Right cardiac atrium (tissue), 5 donors: ENCODE data around the gene CHST15. TPM values are rescaled to one million over a fixed set of nuclear protein-coding genes. Genes with fewer than 3 reads are reported as not detected.

Experiments used
- ATAC-seq, 2 donors: fragments of 200-7000 bp; cut with Tn5 transposase; one replicate each; pipeline versions ENCODE4 v1.8.0 to v1.9.1; 2020; ENCODE audit warnings: moderate library complexity in 2 of 2, mild to moderate bottlenecking in 1 of 2
- DNase-seq, 3 donors: peaks; one replicate each; pipeline ENCODE4 v3.0.0-alpha.2; 2020
- H3K27ac ChIP-seq: one replicate; pipeline ENCODE4 v1.5.1; 2013; ENCODE audit warnings: mild to moderate bottlenecking, low read length, control low read depth, moderate library complexity
- H3K27me3 ChIP-seq: one replicate; pipeline ENCODE4 v1.6.1; 2013; ENCODE audit not compliant: control insufficient read depth, insufficient read depth
- H3K4me1 ChIP-seq: one replicate; pipeline ENCODE4 v1.6.1; 2013; ENCODE audit warnings: low read length; ENCODE audit not compliant: control insufficient read depth, insufficient read depth
- H3K4me3 ChIP-seq: one replicate; pipeline ENCODE4 v1.5.1; 2013; ENCODE audit warnings: low read length, control low read depth
- H3K9me3 ChIP-seq: one replicate; pipeline ENCODE4 v1.6.1; 2013; ENCODE audit warnings: low read length; ENCODE audit not compliant: control insufficient read depth
- WGBS: extraction: QIAGEN DNeasy Blood & Tissue Kit; methylation state at CpG from one replicate; pipeline ENCODE4 v1.1.7; 2013; 5-methylcytosine and 5-hydroxymethylcytosine counted together
- intact Hi-C, 4 donors: fragments of 100-400 bp; cut with DNase I; formaldehyde crosslinking; loops; one replicate each; pipeline versions ENCODE4 v1.11.0 to v1.14.0; 2022 to 2023
- polyA plus RNA-seq: library from polyadenylated mRNA; stranded (reverse); fragments of 200-250 nt; gene quantifications from one replicate; pipeline ENCODE4 v1.2.3, GENCODE V29; 2013
- total RNA-seq, 4 donors: library from RNA; stranded (reverse); fragmentation: NEBNext Ultra II Directional; extraction: Animal tissue kit (Norgen Biotek cat#: 25700); gene quantifications; one replicate each; pipeline ENCODE4 v1.2.1, GENCODE V29; 2021
- donor health status: healthy with polysubstance abuse.
- donor health status: DM: no; HTN: yes; CAD: no.
- donor health status: DM: no; HTN: no; CAD: no.
- donor health status: DM: no; HTN: yes; CAD: no; lungs with severe emphysema.
- donor health status: DM: yes; HTN: yes; CAD: no.

CHST15 gene
- total and polyA plus RNA-seq, 5 donors, result 2.2 to 11.9 (median 8.2) TPM

DNA sequence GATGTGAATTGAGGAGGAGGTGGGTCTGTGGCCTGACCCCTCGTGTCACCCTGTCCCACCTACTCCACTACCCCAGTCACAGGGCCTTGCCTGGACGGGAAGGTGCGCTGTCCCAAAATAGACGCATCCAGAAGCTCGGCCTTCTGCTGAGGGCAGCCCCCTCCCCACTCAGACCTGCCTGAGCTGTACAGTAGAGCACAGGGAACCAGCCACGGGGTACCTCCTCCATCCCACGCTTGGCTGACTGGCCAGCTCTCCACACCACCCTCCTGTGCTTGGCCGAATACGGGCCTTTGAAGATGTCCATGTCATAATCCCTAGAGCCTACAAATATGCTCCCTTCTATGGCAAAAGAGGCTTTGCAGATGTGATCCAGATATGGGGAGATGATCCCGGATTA, 88.3 kb downstream of the CHST15 start:
- intact Hi-C loops, result no loop called here
- Histone ChIP-seq H3K9me3 (no peaks in the 10 kb centered on the region), H3K4me1 (no peaks in the 10 kb centered on the region), H3K27me3 (no peaks in the 10 kb centered on the region), H3K4me3 (no peak overlapping the region), H3K27ac (no peak overlapping the region)
- ATAC-seq (no peak), DNase-seq (no peak)
- WGBS, result 87% methylated on average over 10 of the region's 10 CpGs

DNA sequence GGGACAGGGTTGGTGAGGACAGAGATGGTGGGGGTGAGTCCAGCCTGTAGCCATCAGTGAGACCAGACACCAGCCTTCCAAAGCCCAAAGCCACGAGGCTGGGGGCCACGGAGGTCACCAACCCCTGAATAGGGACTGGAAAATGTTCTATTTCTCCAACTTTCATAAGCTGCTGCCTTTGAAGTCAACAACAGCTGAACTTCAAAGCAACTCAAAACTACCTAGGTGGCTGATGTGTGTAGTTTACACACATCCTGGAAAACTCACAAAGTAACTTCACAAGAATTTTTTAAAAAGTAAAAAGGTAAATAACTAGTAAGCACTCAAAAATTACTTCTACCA, 88.8 kb downstream of the CHST15 start:
- H3K4me1 ChIP-seq, result no peaks in the 10 kb centered on the region
- H3K27ac ChIP-seq, result no peak overlapping the region
- H3K9me3 ChIP-seq, result no peaks in the 10 kb centered on the region
- WGBS, result 82% methylated on average over 2 of the region's 2 CpGs
- ATAC-seq (no peak), DNase-seq (no peak)
- no peaks in the 10 kb centered on the region for H3K27me3 ChIP-seq
- no peak overlapping the region for H3K4me3 ChIP-seq
- intact Hi-C loops, result no loop called here

DNA sequence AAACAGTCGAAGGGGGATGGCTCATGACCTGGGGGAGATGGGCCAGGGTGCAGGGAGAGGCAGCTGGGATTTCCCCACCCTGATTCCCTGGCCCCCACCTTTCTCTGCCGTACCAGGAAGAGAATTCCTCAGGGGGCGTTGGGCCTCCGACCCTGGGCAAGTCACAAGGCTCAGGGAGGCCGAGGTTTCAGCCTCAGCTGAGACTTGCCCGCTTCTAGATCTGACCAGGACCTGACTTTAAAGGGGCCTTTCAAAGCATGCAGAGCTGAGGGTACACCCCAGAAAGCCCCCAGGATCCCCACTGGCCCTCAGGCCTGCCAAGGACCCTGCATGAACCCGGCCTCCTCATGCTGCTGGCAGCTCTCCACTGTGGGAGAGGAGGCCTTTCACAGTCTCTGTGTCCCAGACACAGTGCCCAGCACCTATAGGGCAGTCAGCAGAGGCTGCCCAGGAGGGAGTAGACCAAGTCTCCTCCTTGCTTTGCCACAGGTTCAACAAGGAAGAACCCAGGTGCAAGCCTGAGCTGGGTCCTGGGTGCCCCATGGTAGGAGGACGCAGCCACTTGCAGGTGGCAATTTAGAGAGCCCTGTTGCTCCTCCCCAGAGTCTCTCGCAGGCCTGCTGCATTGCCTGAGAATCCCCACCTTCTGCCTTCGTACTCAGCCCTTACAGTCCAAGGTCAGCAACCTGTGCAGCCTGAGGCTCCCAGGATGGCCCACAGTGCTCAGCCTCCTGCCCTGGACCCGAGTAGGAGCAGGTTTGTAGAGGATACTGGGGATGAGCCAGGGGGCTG, 89.3 kb downstream of the CHST15 start:
- H3K9me3 ChIP-seq, result no peaks in the 10 kb centered on the region
- H3K4me1 ChIP-seq, result no peaks in the 10 kb centered on the region
- DNase-seq (no peak), ATAC-seq (no peak)
- intact Hi-C loops, result no loop called here
- no peak overlapping the region for H3K4me3 ChIP-seq
- H3K27me3 ChIP-seq, result no peaks in the 10 kb centered on the region
- WGBS, result 80% methylated on average over 11 of the region's 11 CpGs
- no peak overlapping the region for H3K27ac ChIP-seq

DNA sequence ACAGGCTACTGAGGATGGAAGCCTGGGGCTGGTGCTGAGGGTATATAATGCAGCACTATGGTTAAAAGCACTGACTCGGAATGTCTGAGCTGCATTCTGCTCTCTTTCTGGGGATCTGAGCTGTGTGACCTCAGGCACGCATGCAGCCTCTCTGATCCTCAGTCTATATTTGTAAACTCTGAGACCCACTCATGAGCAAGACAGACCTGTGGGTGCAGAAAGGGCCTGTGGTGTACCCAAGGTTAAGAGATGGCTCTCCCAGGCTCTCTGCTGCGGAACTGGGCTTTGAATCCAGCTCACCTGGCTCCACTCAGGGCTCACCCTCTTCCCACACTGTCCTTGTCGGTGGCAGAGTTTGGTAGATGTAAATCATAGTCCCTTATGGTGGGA, 89.9 kb downstream of the CHST15 start:
- ATAC-seq (no peak), DNase-seq (no peak)
- H3K27ac ChIP-seq, result no peak overlapping the region
- no peaks in the 10 kb centered on the region for H3K4me1 ChIP-seq
- no peak overlapping the region for H3K4me3 ChIP-seq
- 95% methylated on average over 4 of the region's 4 CpGs for WGBS
- intact Hi-C loops, result no loop called here
- H3K9me3 ChIP-seq, result no peaks in the 10 kb centered on the region
- H3K27me3 ChIP-seq, result no peaks in the 10 kb centered on the region

DNA sequence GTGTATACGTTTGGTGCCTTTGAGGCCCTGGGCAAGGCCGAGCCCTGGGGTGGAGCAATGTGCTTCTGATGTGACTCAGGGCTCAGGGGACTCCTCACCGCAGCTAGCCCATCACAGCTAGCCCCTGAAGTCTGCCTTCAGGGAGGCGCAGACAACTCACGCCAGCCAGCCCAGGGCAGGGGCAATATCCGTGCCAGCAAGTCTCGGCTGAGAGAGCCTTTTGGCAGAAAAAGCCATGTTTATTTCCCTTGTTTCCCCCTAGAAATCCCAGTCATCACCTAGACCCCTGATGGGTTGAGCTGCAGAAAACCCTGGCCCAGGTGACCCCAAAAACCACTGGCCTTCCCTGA, 90.4 kb downstream of the CHST15 start:
- Histone ChIP-seq H3K27ac (no peak overlapping the region), H3K4me3 (no peak overlapping the region), H3K4me1 (no peaks in the 10 kb centered on the region), H3K9me3 (no peaks in the 10 kb centered on the region), H3K27me3 (no peaks in the 10 kb centered on the region)
- ATAC-seq (no peak), DNase-seq (no peak)
- intact Hi-C loops, result no loop called here
- WGBS, result 93% methylated on average over 7 of the region's 7 CpGs

DNA sequence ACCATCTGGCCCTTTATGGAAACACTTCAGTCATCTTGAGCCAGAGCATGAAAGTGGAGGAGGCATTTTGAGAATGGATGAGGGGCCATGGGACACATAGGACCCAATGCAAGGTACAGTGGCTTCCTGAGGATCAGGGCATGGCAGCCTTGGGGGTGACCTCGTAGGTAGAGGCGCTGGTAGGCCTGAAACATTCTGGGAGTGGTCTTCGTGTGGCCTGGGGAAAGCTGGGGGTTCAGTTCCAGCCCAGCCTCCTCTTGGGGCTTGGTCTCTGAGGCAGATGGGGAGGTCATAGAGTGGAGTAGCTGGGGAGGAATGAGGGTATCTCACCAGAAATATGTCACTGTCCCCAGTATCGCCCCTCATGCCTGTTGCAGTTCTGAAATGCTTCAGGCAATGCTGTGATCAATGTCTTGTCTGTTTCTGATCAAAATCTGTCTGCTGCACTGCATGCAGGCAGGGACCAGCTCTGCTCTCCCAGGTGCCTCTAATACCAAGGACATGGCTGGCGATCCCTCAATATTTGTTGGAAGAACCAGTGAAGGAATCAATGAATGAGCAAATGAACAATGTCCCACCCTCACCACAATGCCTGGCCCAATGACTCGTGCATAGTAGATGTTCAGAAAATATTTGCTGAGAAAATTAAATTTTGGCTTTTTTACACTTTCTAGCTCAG, 90.9 kb downstream of the CHST15 start:
- no peak for ATAC-seq
- Histone ChIP-seq H3K27ac (no peak overlapping the region), H3K4me1 (no peaks in the 10 kb centered on the region), H3K4me3 (no peak overlapping the region), H3K9me3 (no peaks in the 10 kb centered on the region), H3K27me3 (no peaks in the 10 kb centered on the region)
- WGBS, result 80% methylated on average over 6 of the region's 6 CpGs
- no peak for DNase-seq
- intact Hi-C loops, result no loop called here

DNA sequence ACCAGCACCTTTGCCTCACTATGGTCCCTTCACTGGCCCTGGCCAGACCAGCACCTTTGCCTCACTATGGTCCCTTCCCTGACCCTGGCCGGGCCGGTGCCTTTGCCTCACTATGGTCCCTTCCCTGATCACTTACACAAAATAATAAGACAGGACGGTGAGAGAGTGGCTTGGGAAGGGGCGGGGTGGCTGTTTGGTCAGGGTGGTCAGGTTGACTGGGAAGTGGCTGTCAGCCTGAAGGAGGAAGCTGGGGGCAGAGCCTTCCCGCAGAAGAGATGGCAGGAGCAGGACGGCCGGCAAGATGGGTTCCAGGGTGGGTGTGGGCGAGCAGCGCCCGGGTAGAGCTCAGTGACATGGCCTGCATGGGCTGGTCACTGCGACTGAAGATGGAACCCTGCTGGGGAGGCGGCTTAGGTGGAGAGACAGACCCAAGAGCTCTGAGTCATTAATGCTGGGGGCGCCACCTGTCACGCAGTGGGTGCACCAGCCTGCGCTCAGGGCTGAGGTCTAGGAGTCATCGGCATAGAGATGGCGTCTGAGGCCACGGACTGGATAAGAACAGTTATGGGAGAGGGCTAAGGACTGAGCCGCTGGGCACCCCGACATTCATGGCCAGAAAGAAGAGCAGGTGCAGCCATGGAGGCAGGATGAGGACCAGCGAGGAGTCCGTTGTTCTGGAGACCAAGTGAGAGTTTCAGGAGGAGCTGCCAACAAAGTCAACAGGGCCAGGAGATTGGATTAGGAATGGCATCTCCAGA, 91.8 kb downstream of the CHST15 start:
- Histone ChIP-seq H3K9me3 (no peaks in the 10 kb centered on the region), H3K4me1 (no peaks in the 10 kb centered on the region), H3K27ac (no peak overlapping the region), H3K4me3 (no peak overlapping the region), H3K27me3 (no peaks in the 10 kb centered on the region)
- ATAC-seq (no peak), DNase-seq (no peak)
- 86% methylated on average over 22 of the region's 22 CpGs for WGBS
- intact Hi-C loops, result no loop called here

DNA sequence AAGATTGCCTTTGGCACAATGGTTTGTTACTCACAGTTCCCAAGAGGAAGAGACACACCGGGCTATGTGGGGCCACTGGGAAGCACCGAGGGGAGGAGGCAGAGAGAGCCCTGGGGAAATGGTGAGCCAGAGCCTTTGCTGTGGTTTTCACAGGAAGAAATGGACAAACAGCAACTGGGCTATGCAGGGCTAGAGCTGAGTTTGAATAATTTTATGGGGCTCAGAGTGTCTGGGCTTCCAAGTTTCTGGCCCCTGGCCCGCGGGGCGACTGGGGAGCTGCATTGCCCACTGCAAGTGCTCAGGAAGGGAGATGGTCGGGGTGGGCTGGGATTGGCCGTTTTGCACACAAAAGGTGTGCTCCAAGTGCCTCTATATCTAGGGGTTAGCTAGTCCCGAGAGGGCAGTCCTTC, 92.6 kb downstream of the CHST15 start:
- intact Hi-C loops, result no loop called here
- no peak overlapping the region for H3K27ac ChIP-seq
- 79% methylated on average over 8 of the region's 8 CpGs for WGBS

DNA sequence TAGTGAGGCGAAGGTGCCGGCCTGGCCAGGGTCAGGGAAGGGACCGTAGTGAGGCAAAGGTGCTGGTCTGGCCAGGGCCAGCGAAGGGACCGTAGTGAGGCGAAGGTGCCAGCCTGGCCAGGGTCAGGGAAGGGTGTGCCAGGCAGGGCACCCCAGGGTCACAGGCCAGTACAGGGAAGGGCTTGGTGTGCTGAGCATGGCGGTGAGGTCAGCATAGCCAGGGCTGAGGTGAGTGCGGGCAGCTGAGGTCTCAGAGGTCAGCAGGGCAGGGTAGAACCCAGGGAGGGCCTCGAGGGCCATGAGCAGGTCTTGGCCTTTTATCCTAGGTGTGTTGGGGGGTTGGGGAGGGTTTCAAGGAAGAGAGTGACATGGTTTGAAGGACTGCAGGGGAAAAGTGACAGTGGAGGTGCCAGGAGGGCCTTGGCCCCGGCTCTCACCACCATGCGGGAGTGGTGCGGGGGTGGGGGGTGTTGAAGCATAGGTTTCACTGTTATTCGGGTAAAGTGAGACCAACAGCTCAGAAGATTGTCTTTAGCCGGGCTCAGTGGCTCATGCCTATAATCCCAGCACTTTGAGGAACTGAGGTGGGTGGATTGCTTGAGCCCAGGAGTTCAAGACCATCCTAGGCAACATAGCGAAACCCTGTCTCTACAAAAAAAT, 93.3 kb downstream of the CHST15 start:
- no peaks in the 10 kb centered on the region for H3K9me3 ChIP-seq
- ATAC-seq (no peak), DNase-seq (no peak)
- H3K27me3 ChIP-seq, result no peaks in the 10 kb centered on the region
- H3K4me3 ChIP-seq, result no peak overlapping the region
- 90% methylated on average over 15 of the region's 15 CpGs for WGBS
- intact Hi-C loops, result loop anchor here in 1 of 4 donors (5.0 kb wide), 1 partner anchor 267 kb away; no protein-coding TSS in a partner anchor
- no peak overlapping the region for H3K27ac ChIP-seq
- H3K4me1 ChIP-seq, result no peaks in the 10 kb centered on the region

More for the DNA sequence above, 92.6 kb downstream of the CHST15 start:
- Histone ChIP-seq H3K4me3 (no peak overlapping the region), H3K27me3 (no peaks in the 10 kb centered on the region), H3K4me1 (no peaks in the 10 kb centered on the region), H3K9me3 (no peaks in the 10 kb centered on the region)
- no peak for DNase-seq
- no peak for ATAC-seq

DNA sequence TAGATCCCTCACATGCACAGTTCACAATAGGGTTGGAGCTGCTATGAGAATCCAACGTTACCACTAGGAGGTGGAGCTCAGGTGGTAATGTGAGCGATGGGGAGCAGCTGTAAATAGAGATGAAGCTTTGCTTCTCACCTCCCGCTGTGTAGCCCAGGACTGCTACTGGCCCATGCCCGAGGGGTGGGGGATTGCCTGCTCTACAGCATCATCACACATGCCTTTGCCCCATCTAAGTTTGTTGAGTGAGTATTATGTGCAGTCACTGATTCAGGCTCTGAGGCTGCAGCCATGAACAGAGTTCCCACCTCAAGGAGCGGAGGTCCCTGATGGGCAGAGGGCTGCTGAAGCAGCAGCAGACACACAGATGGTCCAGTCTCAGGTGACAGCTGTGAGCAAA, 94.1 kb downstream of the CHST15 start:
- Histone ChIP-seq H3K27me3 (no peaks in the 10 kb centered on the region), H3K4me3 (no peak overlapping the region), H3K9me3 (no peaks in the 10 kb centered on the region), H3K4me1 (no peaks in the 10 kb centered on the region), H3K27ac (no peak overlapping the region)
- intact Hi-C loops, result loop anchor here in 1 of 4 donors (5.0 kb wide), 1 partner anchor 268 kb away; no protein-coding TSS in a partner anchor
- WGBS, result 85% methylated on average over 5 of the region's 5 CpGs
- ATAC-seq (no peak), DNase-seq (no peak)
